HG03378 (cell line): ENCODE results near the gene CBARP.

Source experiments
- ATAC-seq: cut with Tn5 transposase; IDR thresholded peaks from one replicate; pipeline ENCODE4 v1.9.1; 2021; ENCODE audit warnings: mild to moderate bottlenecking, moderate library complexity; ENCODE audit not compliant: unreplicated experiment

CBARP gene

GRCh38 chr19:1229056-1229923 lies 8.5 kb downstream of the CBARP start:
- no peak for ATAC-seq

GRCh38 chr19:1228161-1228957 lies 9.4 kb downstream of the CBARP start:
- ATAC-seq, result no peak

- no peak for ATAC-seq
Observed at GRCh38 chr19:1227304-1228054, 10.3 kb downstream of the CBARP start.

GRCh38 chr19:1226522-1227303 lies 11.1 kb downstream of the CBARP start:
- no peak for ATAC-seq

GRCh38 chr19:1226227-1226518 lies 11.6 kb downstream of the CBARP start:
- no peak for ATAC-seq

- no peak for ATAC-seq
Observed at GRCh38 chr19:1225440-1226226, 12.2 kb downstream of the CBARP start.

GRCh38 chr19:1224847-1225246 lies 13.0 kb downstream of the CBARP start:
- no peak for ATAC-seq

GRCh38 chr19:1224047-1224825 lies 13.6 kb downstream of the CBARP start:
- ATAC-seq, result no peak

GRCh38 chr19:1223018-1223855 lies 14.6 kb downstream of the CBARP start:
- ATAC-seq, result no peak

- no peak for ATAC-seq
Observed at GRCh38 chr19:1222394-1222793, 15.4 kb downstream of the CBARP start.

- no peak for ATAC-seq
Observed at GRCh38 chr19:1221904-1222255, 15.9 kb downstream of the CBARP start.

GRCh38 chr19:1220976-1221903 lies 16.6 kb downstream of the CBARP start:
- no peak for ATAC-seq

GRCh38 chr19:1220477-1220930 lies 17.3 kb downstream of the CBARP start:
- no peak for ATAC-seq

GRCh38 chr19:1219786-1220476 lies 17.9 kb downstream of the CBARP start:
- ATAC-seq, result no peak

GRCh38 chr19:1218751-1219567 lies 18.8 kb downstream of the CBARP start:
- ATAC-seq, result no peak

GRCh38 chr19:1217366-1217765 lies 20.4 kb downstream of the CBARP start:
- ATAC-seq, result no peak
